NCI-H446 treated with DMSO at 0.1 percent for 48 hours (cell line): Measurements from ENCODE around the gene WDFY4.

Source experiments
- DNase-seq: peaks from one replicate; lab custom pipeline; 2025; lab: John Stamatoyannopoulos, UW

The WDFY4 gene

DNA sequence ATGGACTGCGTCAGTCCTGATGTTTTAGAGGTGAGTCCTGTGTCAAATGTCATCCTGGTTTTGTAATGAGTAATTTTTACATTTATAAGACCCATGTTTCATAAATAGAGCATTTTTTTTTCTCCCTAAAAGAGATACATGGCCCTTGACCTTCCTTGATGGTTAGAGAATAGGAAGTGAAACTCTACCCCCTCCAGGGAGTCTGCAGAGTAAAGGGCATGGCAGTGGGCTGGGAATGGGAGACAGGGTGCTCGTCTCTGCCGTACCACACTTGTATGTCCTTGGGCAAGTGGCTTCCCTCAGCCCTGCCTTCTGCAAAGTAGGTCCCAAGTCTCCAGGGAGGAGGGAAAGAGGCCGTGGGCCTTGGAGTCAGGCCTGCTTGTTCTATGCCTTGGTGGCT lies 63.9 kb downstream of the WDFY4 start:
- DNase-seq, result no peak

DNA sequence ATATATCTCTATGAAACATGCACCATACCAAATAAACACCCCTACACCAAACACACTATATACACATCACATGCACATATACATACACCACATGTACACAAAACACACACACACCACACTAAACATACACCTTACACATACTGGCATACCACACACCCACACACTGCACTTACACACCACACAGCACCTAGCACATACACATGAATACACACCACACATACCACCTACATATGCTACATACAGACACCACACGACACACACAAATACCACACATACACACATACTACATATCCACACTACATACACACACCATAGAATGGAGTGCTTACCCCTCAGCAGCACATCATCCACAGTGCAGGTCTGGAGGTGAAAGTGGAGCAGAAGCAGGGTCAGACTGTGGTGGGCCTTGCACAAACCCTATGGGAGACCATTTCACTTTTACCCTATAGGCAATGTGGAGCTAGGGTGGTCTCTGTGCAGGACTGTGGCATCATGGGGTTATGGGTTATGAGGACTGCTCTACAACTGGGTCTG lies 64.6 kb downstream of the WDFY4 start:
- no peak for DNase-seq

GRCh38 chr10:48750019-48750418 lies 65.3 kb downstream of the WDFY4 start:
- no peak for DNase-seq

DNA sequence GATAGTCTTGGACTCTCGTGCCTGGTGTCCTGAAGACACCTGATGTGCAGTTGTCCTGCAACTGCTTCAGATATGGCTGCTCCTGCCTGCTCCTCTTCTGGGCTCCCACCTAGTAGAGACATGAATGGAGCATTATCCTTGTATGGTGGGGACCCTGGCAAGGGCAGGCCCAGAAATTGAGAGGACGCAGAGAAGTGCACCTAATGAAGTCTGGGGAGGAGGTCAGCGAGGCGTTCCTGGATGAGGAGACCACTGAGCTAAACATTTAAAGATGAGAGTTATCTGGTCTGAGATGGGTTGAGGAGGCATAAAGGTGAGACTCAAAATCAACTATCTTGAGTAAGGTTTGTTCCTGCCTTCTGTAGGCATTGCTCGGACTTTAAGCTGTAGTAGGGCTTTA lies 66.3 kb downstream of the WDFY4 start:
- DNase-seq, result no peak

- DNase-seq, result no peak
These were observed 67.1 kb downstream of the WDFY4 start for GRCh38 chr10:48751730-48752129.

DNA sequence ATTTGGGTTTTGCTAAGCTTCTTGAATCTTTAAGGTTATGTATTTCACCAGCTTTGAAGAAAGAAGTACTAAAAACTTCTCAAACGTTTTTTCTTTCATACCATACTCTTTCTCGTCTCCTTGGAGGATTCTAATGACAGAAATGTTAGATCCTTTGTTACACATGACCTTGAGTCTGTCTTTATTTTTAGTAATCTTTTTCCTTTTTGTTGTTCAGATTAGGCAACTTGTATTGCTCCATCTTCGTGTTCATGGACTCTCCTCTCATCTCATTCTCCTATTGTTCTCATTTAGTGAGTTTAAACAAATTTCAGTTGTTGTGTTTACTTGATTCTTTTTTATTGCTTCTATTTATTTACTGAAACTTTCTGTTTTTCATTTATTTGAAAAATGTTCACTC lies 73.7 kb downstream of the WDFY4 start:
- DNase-seq, result no peak

DNA sequence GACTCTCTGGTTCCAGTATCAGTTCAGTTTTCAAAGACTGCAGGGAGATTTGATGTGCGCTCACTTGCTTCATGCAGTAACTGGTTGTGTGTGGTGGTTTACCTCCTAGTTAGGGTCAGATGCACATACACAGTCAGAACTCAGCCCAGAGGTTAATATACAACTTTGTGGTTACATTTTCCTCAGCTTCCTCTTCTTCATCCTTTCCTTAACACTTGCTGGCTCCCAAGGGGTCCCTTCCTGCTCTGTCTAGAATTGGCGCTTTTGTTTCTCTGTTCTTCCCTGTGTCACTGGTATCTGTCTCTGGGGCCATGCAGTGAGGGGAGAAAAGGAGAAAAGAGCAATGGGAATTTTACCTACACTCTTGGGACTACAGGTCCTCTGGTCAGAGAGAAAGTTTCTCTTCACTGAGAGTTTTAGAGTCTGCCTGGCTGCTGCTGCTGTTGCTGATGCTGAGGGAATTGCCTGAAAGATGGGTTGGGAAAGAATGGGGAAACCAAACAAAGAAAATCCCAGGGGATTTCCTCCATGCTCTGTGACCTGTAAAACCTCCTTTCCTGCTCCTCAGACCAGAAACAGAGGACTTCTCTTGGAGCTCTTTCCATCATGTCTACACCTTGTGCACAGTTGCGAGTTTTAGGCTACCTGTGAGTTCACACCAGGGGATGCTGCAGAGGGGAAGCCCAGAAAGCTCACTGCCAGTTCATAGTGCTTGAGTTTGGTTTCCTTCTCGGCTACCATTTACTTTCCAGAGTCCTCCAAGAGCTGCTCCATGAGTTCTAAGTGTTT lies 74.6 kb downstream of the WDFY4 start:
- no peak for DNase-seq

- no peak for DNase-seq
These were observed 76.3 kb downstream of the WDFY4 start for GRCh38 chr10:48760983-48761382.

GRCh38 chr10:48762064-48763042 lies 77.7 kb downstream of the WDFY4 start:
- DNase-seq, result no peak

- DNase-seq, result no peak
These were observed 78.8 kb downstream of the WDFY4 start for GRCh38 chr10:48763403-48763965.

GRCh38 chr10:48764486-48764885 lies 79.8 kb downstream of the WDFY4 start:
- no peak for DNase-seq

DNA sequence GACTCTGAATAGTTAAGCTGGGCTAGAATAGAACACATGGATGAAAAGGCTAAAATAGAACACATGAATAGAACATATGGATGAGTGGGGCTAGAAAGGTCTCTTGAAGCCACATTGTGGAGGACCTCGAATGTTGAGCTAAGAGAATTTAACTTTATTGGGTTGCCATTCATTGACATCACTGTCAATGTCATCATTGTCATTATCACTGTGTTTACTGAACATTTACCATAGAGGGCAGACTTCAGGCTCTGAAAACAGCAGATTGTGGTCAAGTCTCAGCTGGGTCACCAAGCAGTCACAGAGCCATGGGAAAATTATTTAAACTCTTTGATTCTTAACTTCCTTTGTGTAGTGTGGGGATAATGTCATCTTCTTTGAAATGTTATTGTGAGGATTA lies 80.4 kb downstream of the WDFY4 start:
- DNase-seq, result no peak

DNA sequence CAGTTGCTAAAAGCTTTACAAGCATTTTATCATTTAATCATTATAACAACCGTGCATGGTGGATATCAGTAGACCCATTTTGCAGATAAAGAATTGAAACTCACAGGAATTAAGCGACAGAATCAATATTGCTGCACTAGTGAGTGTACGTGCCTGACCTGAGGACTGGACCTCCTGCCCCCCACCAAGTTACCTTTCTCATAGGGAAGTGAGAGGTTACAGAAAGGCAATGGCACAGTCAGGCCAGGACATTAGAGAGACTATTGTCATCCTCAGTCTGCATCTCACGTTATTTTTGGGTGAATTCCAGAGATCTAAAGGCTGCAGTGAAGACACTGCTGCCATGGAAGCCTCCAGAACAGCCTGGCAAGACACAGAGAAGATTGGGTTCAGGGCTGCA lies 80.9 kb downstream of the WDFY4 start:
- DNase-seq, result no peak

DNA sequence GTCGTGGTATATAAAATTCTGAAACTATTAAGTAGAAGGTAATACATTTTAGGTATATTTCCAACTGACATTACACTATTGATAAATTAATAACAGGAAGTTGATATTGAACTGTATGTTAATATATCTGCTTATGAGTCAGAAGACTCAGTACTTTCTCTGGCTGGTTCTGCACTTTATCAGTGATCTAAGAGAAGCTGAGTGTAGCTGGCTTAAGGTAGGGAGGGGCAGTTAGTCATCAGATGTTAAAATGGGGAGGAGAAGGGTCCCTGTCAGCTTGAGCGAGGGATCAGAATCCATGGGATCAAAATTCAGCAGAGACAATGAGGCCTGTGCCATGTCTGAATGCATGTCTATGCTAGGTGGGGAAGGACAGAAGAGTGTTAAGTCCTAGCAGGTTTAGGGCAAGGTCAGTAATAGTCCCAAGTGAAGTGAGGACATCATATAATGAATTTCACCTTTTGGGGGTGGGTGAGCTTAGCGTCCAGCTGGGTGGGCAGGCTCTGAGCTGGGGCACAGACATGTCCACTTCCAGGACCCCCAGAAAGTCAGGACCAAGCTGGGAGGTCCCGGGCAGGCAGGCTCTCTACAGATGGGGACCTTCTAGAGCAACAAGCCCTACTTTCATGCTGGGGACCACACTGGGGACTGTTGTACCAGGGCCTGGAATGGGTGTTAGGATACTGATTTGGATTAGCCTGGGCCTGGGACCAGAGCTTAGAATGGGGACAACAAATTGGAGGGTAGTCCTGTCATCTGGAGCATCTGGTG lies 82.9 kb downstream of the WDFY4 start:
- no peak for DNase-seq

DNA sequence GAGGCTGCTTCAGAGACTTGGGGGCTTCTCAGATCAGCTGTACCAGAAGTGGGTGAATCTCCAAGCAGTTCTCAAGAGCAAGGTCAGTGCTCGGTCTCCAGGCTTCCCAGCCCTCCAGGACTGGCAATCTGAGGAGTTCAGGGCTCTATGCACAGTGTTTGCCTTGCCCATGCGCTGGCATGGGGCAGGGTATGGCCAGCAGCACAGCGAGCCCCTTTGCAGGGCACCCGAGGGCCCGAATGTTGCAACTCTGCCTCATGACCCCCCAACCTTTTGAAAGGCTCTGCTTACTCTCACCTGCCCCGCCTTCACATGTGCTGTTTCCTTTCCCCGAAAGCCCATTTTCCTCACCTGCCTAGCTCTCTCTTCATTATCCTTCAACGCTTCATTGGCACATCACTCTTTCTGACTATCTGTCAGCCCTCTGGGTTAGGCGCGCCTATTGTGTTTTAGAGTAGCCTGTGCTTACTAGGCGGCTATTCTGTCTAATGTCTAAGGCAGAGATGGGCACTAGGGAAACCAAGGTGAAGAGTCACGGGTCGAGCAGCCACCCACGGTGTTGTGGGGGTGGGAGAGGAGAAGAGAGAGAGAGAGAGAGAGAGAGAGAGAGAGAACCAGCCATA lies 83.6 kb downstream of the WDFY4 start:
- DNase-seq, result no peak

DNA sequence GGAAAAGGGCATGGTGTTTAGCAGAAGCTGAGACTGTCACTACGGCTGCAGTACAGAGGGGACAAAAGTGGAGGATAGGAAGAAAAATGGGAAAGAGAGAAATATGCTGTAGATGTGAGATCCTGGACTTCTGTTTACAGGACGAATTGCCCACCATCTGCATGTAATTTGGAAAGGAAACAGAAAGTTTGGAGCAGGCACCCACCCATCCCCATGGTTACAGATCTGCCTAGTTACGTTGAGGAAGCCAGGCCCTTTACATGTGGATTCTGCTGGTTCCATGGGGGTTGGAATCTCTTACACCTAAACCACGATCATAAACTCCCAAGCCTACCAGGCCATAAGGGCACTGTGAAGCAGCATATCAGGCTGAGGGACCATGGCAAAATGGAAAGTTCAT lies 84.3 kb downstream of the WDFY4 start:
- no peak for DNase-seq

- DNase-seq, result no peak
These were observed 85.2 kb downstream of the WDFY4 start for GRCh38 chr10:48769706-48770435.

GRCh38 chr10:48770561-48771089 lies 86.0 kb downstream of the WDFY4 start:
- DNase-seq, result no peak

DNA sequence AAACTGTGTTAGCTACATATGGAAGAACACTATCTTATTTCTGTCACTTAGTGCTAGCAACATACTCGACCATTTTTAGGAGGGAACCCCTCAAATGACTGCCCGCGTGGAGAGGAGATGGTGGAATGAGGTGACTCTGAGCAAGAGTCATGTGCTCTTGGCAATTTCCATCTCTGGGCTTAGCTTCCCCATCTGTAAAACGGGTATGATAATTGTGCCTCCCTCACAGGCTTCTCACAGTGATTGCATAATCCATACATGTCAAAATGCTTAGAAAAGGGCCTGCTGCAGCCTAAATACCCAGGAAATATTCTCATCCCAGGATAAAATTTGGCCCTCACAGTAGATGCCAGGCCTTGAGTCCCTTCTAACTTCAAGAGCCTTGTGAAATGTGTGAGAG lies 86.6 kb downstream of the WDFY4 start:
- DNase-seq, result no peak

DNA sequence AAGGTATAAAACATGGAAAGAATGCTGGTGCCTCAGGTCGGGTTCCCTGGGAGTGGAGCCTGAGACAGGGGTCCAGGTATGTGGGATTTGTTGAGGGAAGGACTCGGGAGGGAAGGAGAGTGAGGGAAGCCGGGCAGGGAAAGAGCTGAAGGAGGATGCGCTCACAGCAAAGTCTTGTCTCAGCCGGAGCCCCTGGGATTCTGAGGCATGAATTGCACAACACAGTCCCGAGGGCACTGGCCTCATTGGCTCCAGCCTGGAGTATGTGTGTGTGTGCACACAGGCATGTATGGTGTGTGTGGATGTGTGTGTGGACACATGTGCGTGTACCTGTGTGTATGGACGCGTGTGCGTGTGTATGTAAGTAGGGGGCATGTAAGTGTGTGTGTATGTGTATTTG lies 87.4 kb downstream of the WDFY4 start:
- no peak for DNase-seq
